ENCODE results near the gene NUDT22. TPM values are rescaled to one million over a fixed set of nuclear protein-coding genes. Genes with fewer than 3 reads are reported as not detected.
A peak's percentile ranks its signal among the peaks of the same experiment; 100 is the strongest.

NUDT22 gene
- total and polyA plus RNA-seq, 5 donors = 65.7 to 82.1 (median 76.9) TPM

DNA sequence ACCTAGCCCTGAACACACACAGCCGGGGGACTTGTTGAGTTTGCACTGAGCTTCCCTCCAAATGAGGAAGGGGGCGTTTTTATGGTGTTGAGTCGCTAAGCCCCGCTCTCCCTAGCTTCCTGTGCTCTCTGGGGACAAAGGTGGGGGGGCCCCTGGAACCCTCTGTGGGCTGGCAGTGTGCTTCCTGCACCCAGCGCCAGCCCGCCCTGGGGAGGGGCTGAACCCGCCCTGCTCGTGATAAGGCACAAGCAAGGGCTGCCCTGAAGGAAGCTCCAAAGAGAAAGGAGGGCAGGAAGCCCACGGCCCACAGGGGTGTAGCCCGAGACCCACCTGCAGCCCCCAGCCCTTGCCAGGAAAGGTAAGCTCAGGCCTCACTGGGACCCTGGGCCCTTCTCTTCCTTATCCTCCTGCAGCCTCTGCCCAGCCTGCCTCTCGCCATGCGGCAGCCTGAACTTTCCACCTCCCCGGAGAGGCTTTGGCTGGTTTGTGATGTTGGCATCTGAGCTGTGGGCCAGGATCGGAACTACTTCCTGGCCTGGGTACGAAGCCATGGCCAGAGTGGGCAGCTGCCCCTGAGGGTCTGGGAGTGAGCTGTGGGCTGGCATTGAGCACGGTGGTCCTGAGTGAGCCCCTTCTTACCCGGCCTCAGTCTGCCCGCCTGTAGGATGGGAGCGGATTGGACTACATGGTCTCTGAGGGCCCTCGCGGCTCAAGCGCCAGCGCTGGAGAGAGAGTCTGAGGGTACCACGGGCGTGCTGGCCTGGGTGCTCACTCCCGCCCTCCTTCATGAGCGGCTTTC lies 19.4 kb upstream of the NUDT22 start, which contains the start of gene FERMT3:
Gene FERMT3, plus strand, starts transcription at position 265 of the 799 bp plus-strand sequence. CDS start 644 bp downstream, outside the sequence.
- Histone ChIP-seq H3K4me1 (ENCODE audit: control insufficient read depth, insufficient read depth, low read length) (no peaks in the 10 kb centered on the region), H3K9me3 (ENCODE audit: control insufficient read depth, low read length) (no peaks in the 10 kb centered on the region), H3K27me3 (ENCODE audit: control insufficient read depth, insufficient read depth) (no peaks in the 10 kb centered on the region), H3K27ac (ENCODE audit: low read length) (peak within 1 kb of the TSS; percentile 73), H3K4me3 (ENCODE audit: low read length) (peak within 1 kb of the TSS; percentile 13)
- WGBS = 68% methylated on average over 27 of the region's 27 CpGs
- ATAC-seq (peak; percentile 44 to 56), DNase-seq (peak; percentile 74 to 91 (median 88))
- intact Hi-C loops (cut with DNase I) = loop anchor here in 1 of 4 donors (2.0 to 5.0 kb wide), 2 partner anchors 44 to 96 kb away; partner anchors contain the start of genes CATSPERZ and PLCB3

DNA sequence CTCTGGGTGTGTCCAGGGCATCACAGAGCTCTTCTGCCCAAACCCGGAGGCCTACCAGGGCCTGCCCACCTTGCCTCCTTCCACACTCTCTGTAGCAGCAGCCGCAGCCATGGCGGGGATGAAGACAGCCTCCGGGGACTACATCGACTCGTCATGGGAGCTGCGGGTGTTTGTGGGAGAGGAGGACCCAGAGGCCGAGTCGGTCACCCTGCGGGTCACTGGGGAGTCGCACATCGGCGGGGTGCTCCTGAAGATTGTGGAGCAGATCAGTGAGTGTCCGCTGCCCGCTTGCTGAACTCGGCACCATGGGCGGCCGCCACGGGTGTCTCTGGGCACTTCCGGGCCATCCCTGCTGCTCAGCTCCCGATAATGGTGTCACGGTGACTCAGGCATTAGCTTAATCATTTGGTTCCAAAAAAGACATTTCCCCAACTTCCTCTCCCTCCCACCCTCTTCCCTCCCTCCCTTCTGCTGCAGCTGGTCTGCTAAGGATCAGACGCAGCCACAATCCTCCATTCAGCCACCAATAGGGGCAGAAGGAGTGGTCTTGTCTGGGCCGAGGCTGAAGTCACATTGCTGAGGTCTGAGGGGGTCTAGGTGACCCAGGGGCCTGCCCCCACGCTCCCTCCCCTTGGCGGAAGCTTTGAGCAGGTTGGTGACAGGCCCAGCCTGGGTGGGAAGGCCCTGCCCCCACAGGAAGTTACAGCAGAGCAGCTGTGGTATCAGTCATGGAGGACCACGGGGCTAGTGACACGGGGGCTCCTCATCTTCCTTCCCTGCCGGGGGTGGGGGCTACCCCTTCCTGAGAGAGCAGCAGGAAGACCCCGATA lies 18.6 kb upstream of the NUDT22 start:
- H3K27ac ChIP-seq (ENCODE audit: low read length) = peak overlapping the region; percentile 73
- peak; percentile 60 to 71 for ATAC-seq
- WGBS = 27% methylated on average over 30 of the region's 30 CpGs

DNA sequence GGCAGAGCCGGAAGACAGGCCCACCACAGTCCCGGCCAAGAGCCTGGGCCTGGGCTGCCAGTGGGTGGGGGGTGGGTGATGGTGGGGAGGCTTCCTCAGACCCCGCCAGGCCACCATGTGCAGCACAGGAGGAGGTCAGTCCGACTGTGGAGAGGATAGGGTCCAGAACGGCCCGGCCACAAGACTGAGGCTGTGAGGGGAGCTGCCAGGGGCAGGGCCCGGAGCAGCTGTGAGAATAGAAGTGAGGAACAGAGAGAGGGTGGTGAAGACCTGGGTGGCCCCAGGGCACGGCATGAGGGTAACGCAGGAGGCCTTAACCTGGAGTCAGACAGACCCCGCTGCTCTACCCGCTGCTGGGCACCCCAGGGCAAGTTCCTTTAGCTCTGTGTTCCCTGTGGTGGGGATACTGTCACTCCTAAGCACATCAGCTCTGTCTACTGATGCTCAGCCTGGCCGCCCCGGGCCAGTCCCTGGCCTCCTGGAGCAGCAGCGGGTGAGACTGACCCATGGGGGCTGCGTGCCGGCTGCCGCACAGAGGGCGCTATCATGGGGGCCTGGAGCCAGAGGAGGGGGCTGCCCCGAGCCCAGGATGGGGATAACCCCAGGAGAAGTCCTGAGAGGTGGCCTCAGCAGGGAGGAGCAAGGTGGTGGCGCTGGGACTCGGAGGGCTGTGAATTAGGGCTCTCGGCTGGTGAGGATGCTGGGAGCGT lies 17.8 kb upstream of the NUDT22 start:
- Histone ChIP-seq H3K9me3 (ENCODE audit: control insufficient read depth, low read length) (no peaks in the 10 kb centered on the region), H3K27ac (ENCODE audit: low read length) (peak overlapping the region; percentile 73), H3K4me3 (ENCODE audit: low read length) (peak overlapping the region; percentile 13), H3K4me1 (ENCODE audit: control insufficient read depth, insufficient read depth, low read length) (no peaks in the 10 kb centered on the region), H3K27me3 (ENCODE audit: control insufficient read depth, insufficient read depth) (no peaks in the 10 kb centered on the region)
- peak; percentile 1 for ATAC-seq
- intact Hi-C loops (cut with DNase I) = loop anchor here in 1 of 4 donors (5.0 kb wide), 1 partner anchor 94 kb away; the partner anchor contains the start of gene CATSPERZ
- peak in 1 of 3 donors; percentile 61 for DNase-seq
- whole genome bisulfite sequencing = 71% methylated on average over 23 of the region's 23 CpGs

More for the DNA sequence above, 18.6 kb upstream of the NUDT22 start:
- DNase-seq = peak; percentile 83 to 89 (median 87)
- Histone ChIP-seq H3K27me3 (ENCODE audit: control insufficient read depth, insufficient read depth) (no peaks in the 10 kb centered on the region), H3K9me3 (ENCODE audit: control insufficient read depth, low read length) (no peaks in the 10 kb centered on the region), H3K4me3 (ENCODE audit: low read length) (peak overlapping the region; percentile 13), H3K4me1 (ENCODE audit: control insufficient read depth, insufficient read depth, low read length) (no peaks in the 10 kb centered on the region)
- intact Hi-C loops (cut with DNase I) = loop anchor here in 1 of 4 donors (2.0 to 5.0 kb wide), 2 partner anchors 43 to 95 kb away; partner anchors contain the start of genes CATSPERZ and PLCB3

DNA sequence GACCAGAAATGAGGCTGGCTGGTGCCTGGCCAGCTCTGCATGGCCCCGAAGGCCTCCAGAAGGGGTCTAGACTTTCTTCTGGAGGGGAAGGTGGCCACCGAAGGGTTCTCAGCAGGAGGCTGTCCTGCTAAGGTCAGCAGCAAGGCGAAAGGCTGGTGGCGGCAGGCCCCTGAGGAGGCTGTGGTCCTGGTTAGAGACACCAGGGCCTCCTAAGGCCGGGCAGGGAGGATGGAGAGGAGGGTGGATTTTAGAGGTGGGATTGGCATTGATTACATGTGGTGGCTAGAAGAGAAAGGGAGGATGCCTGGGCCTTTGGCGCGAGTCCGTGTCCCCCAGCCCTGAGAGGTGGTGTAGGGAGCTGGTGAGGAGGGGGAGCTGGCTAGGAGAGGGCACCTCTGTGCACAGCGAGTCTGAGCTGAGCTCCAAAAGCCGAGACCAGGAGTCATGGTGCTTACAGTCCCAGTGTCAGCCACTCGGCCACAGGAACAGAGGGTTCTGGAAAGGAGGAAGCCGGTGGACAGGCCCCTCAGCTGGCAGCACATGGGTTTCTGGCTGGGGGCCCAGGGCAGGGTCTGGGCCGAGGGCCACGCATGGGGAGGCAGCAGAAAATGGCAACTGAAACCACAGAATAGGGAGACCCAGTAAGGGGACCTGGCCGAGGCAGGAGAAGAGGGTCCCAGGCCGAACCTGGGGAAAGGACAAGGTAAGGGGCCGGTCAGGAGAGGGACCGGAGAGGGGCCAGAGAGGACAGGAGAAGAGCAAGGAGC lies 17.1 kb upstream of the NUDT22 start:
- 83% methylated on average over 18 of the region's 18 CpGs for WGBS
- ATAC-seq (no peak), DNase-seq (no peak)
- no peaks in the 10 kb centered on the region for H3K27me3 ChIP-seq (ENCODE audit: control insufficient read depth, insufficient read depth)
- no peaks in the 10 kb centered on the region for H3K4me1 ChIP-seq (ENCODE audit: control insufficient read depth, insufficient read depth, low read length)
- H3K9me3 ChIP-seq (ENCODE audit: control insufficient read depth, low read length) = no peaks in the 10 kb centered on the region
- no peak overlapping the region for H3K4me3 ChIP-seq (ENCODE audit: low read length)
- intact Hi-C loops (cut with DNase I) = loop anchor here in 1 of 4 donors (5.0 kb wide), 1 partner anchor 93 kb away; the partner anchor contains the start of gene CATSPERZ
- H3K27ac ChIP-seq (ENCODE audit: low read length) = no peak overlapping the region

DNA sequence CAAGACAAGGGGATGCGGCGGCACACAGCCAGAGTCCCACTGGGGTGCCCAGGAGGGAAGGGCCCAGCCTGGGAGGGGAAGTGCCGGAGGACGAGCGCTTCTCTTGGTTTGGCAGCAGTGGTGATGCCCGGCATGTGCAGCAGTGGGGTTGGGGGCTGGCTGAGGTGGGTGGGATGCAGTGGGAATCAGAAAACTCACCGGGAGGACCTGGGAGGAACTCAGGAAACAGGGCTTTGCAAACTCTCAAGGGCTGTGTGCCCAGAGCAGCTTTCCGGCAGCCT lies 16.6 kb upstream of the NUDT22 start:
- H3K9me3 ChIP-seq (ENCODE audit: control insufficient read depth, low read length) = no peaks in the 10 kb centered on the region
- no peak overlapping the region for H3K27ac ChIP-seq (ENCODE audit: low read length)
- H3K27me3 ChIP-seq (ENCODE audit: control insufficient read depth, insufficient read depth) = no peaks in the 10 kb centered on the region
- ATAC-seq (no peak), DNase-seq (no peak)
- no peak overlapping the region for H3K4me3 ChIP-seq (ENCODE audit: low read length)
- no peaks in the 10 kb centered on the region for H3K4me1 ChIP-seq (ENCODE audit: control insufficient read depth, insufficient read depth, low read length)
- 82% methylated on average over 8 of the region's 8 CpGs for WGBS
- intact Hi-C loops (cut with DNase I) = loop anchor here in 1 of 4 donors (5.0 kb wide), 1 partner anchor 93 kb away; the partner anchor contains the start of gene CATSPERZ

DNA sequence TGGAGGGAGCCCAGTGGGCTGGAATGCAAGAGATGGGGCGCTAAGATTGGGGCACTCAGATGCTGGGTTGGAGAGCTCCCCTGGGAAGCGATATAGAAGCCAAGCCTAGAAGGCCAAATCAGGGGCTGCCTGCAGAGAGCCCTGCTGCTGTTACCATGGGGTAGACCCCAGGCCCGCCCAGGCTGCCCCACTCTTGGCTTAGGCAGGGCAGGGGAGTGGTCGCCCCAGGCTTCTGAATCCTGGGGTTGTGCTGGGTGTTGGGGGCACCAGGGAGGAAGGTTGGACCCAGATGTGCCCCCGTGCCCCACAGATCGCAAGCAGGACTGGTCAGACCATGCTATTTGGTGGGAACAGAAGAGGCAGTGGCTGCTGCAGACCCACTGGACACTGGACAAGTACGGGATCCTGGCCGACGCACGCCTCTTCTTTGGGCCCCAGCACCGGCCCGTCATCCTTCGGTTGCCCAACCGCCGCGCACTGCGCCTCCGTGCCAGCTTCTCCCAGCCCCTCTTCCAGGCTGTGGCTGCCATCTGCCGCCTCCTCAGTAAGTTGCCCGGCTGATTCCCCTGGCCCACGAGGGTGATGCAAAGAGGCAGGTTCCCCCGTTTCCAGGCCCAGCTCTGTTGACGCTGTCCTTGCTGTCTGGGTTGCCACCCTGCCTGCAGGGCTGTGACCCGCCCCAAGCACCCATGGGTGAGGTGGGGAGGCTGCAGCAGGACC lies 15.6 kb upstream of the NUDT22 start:
- peak in 1 of 3 donors; percentile 47 for DNase-seq
- WGBS = 94% methylated on average over 24 of the region's 24 CpGs
- intact Hi-C loops (cut with DNase I) = no loop called here

DNA sequence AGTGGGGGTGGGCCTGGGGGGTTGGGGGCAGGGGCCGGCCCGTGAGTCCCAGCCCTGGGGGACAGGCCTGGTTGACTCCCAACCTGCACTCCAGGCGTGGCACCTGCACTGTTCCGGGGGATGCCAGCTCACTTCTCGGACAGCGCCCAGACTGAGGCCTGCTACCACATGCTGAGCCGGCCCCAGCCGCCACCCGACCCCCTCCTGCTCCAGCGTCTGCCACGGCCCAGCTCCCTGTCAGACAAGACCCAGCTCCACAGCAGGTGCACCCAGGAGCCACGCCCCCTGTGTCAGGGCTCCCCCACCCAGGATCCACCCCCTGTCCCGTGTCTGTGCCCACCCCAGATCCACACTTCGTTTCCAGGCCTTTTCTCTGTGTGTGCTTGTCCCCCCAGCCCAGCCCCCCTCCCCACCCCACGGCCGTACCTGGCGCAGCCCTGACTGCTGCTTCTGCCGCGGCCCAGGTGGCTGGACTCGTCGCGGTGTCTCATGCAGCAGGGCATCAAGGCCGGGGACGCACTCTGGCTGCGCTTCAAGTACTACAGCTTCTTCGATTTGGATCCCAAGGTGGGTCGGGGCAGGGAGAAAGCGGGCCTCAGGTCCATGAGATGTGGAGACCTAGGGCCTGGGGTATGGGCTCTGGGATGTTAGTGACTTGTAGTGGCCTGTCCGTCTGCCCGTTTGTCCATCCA lies 14.7 kb upstream of the NUDT22 start:
- no peak overlapping the region for H3K4me3 ChIP-seq (ENCODE audit: low read length)
- H3K9me3 ChIP-seq (ENCODE audit: control insufficient read depth, low read length) = no peaks in the 10 kb centered on the region
- H3K4me1 ChIP-seq (ENCODE audit: control insufficient read depth, insufficient read depth, low read length) = no peaks in the 10 kb centered on the region
- 89% methylated on average over 30 of the region's 30 CpGs for WGBS
- peak in 1 of 3 donors; percentile 63 for DNase-seq
- no peak overlapping the region for H3K27ac ChIP-seq (ENCODE audit: low read length)
- no peaks in the 10 kb centered on the region for H3K27me3 ChIP-seq (ENCODE audit: control insufficient read depth, insufficient read depth)
- ATAC-seq = no peak
- intact Hi-C loops (cut with DNase I) = no loop called here

More for the DNA sequence above, 15.6 kb upstream of the NUDT22 start:
- Histone ChIP-seq H3K9me3 (ENCODE audit: control insufficient read depth, low read length) (no peaks in the 10 kb centered on the region), H3K27me3 (ENCODE audit: control insufficient read depth, insufficient read depth) (no peaks in the 10 kb centered on the region), H3K4me1 (ENCODE audit: control insufficient read depth, insufficient read depth, low read length) (no peaks in the 10 kb centered on the region), H3K27ac (ENCODE audit: low read length) (no peak overlapping the region), H3K4me3 (ENCODE audit: low read length) (no peak overlapping the region)
- ATAC-seq = no peak

DNA sequence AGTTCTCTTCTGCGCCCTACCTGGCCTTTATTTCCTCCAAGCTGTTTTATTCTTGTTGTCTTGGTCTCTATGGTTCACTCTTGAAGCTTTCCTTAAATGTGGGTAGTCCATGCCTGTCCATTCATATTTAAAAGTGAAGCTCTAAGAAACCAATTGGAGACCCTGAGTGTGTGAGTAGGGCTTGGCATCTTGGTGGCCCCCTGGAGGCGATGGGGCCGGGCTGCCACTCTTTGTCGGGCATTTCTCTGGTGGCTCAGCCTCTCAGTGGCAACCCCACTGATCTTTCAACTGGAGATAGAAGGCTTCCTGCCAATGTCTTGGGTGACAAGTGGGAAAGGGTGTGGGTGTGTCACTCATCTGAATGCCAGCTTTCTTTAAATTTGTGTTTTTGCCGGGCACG lies 9.2 kb upstream of the NUDT22 start:
- H3K27ac ChIP-seq (ENCODE audit: low read length) = no peak overlapping the region
- no peak overlapping the region for H3K4me3 ChIP-seq (ENCODE audit: low read length)
- H3K4me1 ChIP-seq (ENCODE audit: control insufficient read depth, insufficient read depth, low read length) = no peaks in the 10 kb centered on the region
- ATAC-seq (no peak), DNase-seq (no peak)
- 86% methylated on average over 6 of the region's 6 CpGs for WGBS
- no peaks in the 10 kb centered on the region for H3K9me3 ChIP-seq (ENCODE audit: control insufficient read depth, low read length)
- intact Hi-C loops (cut with DNase I) = no loop called here
- H3K27me3 ChIP-seq (ENCODE audit: control insufficient read depth, insufficient read depth) = no peaks in the 10 kb centered on the region

DNA sequence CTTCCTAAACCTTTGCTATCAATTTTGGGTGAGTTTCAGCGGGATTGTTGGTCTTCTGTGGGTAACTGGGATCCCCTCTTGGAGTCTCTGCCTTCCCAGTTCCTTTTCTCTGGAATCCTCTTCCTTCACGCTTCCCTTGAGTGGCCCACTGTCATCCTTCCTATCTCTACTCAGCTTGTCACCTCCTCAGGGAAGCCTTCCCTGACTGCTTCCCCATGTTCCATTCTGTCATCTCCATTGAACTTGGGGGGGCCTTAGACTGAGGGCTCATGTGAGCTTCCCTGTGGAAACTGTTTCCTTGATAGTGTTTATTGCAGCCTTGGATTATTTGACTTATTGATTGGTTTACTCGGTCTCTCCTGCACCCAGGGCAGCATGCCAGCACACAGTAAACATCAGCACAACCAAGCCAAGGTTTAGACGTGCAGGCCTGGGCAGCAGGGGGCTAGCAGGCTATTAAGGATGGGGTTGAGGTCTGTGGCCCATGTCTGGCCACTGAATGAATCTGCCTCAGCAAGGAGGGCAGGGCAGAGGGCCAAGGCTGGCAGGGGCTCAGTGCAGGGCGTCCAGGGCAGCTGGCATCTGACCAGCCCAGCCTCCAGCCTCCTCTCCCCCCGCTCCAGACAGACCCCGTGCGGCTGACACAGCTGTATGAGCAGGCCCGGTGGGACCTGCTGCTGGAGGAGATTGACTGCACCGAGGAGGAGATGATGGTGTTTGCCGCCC lies 7.3 kb upstream of the NUDT22 start:
- intact Hi-C loops (cut with DNase I) = no loop called here
- 75% methylated on average over 11 of the region's 11 CpGs for WGBS
- ATAC-seq = peak in 1 of 2 donors; percentile 8

More for the DNA sequence above, 7.3 kb upstream of the NUDT22 start:
- Histone ChIP-seq H3K27ac (ENCODE audit: low read length) (no peak overlapping the region), H3K4me1 (ENCODE audit: control insufficient read depth, insufficient read depth, low read length) (no peaks in the 10 kb centered on the region), H3K27me3 (ENCODE audit: control insufficient read depth, insufficient read depth) (no peaks in the 10 kb centered on the region), H3K4me3 (ENCODE audit: low read length) (no peak overlapping the region), H3K9me3 (ENCODE audit: control insufficient read depth, low read length) (no peaks in the 10 kb centered on the region)
- peak in 1 of 3 donors; percentile 57 for DNase-seq
